ENCODE data around the gene FUZ.

- no peak for TF ChIP-seq POLR2A (IDR thresholded peaks at IDR 0.05)
- no peak for TF ChIP-seq EP300 (IDR thresholded peaks at IDR 0.05)
Measured at GRCh38 chr19:49857061-49857837, 44.2 kb upstream of the FUZ start.

All from upper lobe of left lung (tissue), 4 donors.